A549 treated with dexamethasone at 1 μM for 4 hours (cell line): ENCODE data around the gene CCNA2. TPM values are rescaled to one million over a fixed set of nuclear protein-coding genes. Genes with fewer than 3 reads are reported as not detected.

ENCODE experiments used
- total RNA-seq: library from RNA; stranded (reverse); fragments of 200-300 nt; extraction: Qiagen RNA extraction; gene quantifications from 5 replicates; pipeline ENCODE4 v1.2.3, GENCODE V29; 2022

Gene CCNA2
- total RNA-seq: 41.0 to 47.0 TPM (median 41.2 TPM) in 5 replicates

GRCh38 chr4:121823505-121824170 is at the start of gene CCNA2:
Gene CCNA2 (minus strand): TSS chr4:121823883. CDS start chr4:121823628, 255 bp downstream.

GRCh38 chr4:121869841-121870822 is 46.4 kb upstream of the CCNA2 start, which contains the start of gene BBS7:
Gene BBS7 (minus strand): TSS chr4:121870474. CDS start chr4:121870313, 161 bp downstream.

GRCh38 chr4:121800961-121801714 is 22.5 kb downstream of the CCNA2 start, which contains the start of gene EXOSC9:
Gene EXOSC9 (plus strand): TSS chr4:121801323. CDS start chr4:121801425, 102 bp downstream.

Other genes starting within 250 kb of the CCNA2 start
- gene ANXA5, start 126.9 kb downstream of the CCNA2 start, total RNA-seq: 504 to 591 TPM (median 541 TPM) in 5 replicates
- 0.05 to 0.33 TPM (median 0.17 TPM) in 5 replicates for gene SMIM43, start 58.7 kb downstream of the CCNA2 start, total RNA-seq
- gene EXOSC9, start 22.6 kb downstream of the CCNA2 start, total RNA-seq: 25.0 to 32.6 TPM (median 26.9 TPM) in 5 replicates
- gene BBS7, start 46.6 kb upstream of the CCNA2 start, total RNA-seq: 11.2 to 15.4 TPM (median 13.6 TPM) in 5 replicates
- gene TRPC3, start 128.2 kb upstream of the CCNA2 start, total RNA-seq: 0.04 to 0.11 TPM (median 0.09 TPM) in 5 replicates